GM12892 (cell line): Measurements from ENCODE around the gene AMELY.

Experiments
- POLR2A ChIP-seq: IDR thresholded peaks from 2 replicates; pipeline ENCODE4 v1.6.1; 2011; ENCODE audit warnings: low read depth, low read length, control low read depth
- POLR2AphosphoS5 ChIP-seq: IDR thresholded peaks from 2 replicates; pipeline ENCODE4 v1.6.1; 2011; ENCODE audit warnings: low read depth, low read length, control low read depth
- TAF1 ChIP-seq: IDR thresholded peaks from 2 replicates; pipeline ENCODE4 v1.6.1; 2011; ENCODE audit warnings: low read depth, mild to moderate bottlenecking, control low read depth, low read length, borderline replicate concordance

GRCh38 chrY:6935497-6935896, 23.9 kb upstream of the AMELY start:
- TF ChIP-seq POLR2AphosphoS5 (no peak), POLR2A (no peak), TAF1 (no peak)
